HepG2 (cell line): ENCODE measurements around the gene SCT. TPM values are rescaled to one million over a fixed set of nuclear protein-coding genes. Genes with fewer than 3 reads are reported as not detected.

Experiments
- ATAC-seq: fragments of 200-7000 bp; cut with Tn5 transposase; 3 replicates; pipeline ENCODE4 v1.9.1; 2020; ENCODE audit warnings: mild to moderate bottlenecking, moderate library complexity
- BruUV-seq: library from RNA; stranded (reverse); fragments of 400-500 nt; replicated peaks from 2 replicates; lab custom pipeline; 2021; lab: Mats Ljungman, UMichigan
- CTCF ChIA-PET: fragments of 300-600 bp; formaldehyde crosslinking; extraction: SDS; loops from one replicate; lab custom pipeline; 2021; ENCODE audit warnings: low total read pairs, inconsistent platforms, low intra/inter-chr PET ratio; lab: Yijun Ruan, JAX
- POLR2A ChIA-PET: fragments of 350-600 bp; sonication (Branson Sonifier 250); formaldehyde crosslinking; loops from one replicate; lab custom pipeline; 2020; ENCODE audit warnings: antibody characterized with exemption, inconsistent platforms; lab: Yijun Ruan, JAX
- DNase-seq: peaks from one replicate; pipeline ENCODE4 v3.0.0-alpha.2; 2015; ENCODE audit warnings: low spot score
- FAIRE-seq: peaks from 3 replicates; lab custom pipeline; 2011; peaks lifted over from hg19 to GRCh38; lab: Jason Lieb, UNC
- H2AFZ ChIP-seq: one replicate; pipeline ENCODE4 v1.6.1; 2011; ENCODE audit warnings: low read length, inconsistent platforms
- H3K27ac ChIP-seq: fragments of 300-600 bp; 3 replicates; pipeline ENCODE4 v1.8.0; 2011; ENCODE audit warnings: mixed run types, mild to moderate bottlenecking, mixed read lengths, low read length, inconsistent platforms; ENCODE audit not compliant: insufficient read depth; ENCODE audit errors: extremely low read length
- H3K27me3 ChIP-seq, 2 experiments: fragments of 200-600 bp in 1 of 2; 2 replicates in 1 of 2; 3 replicates in 1 of 2; pipeline versions ENCODE4 v1.6.0 to v1.8.0; 2011; ENCODE audit warnings: low read length in 2 of 2, mild to moderate bottlenecking in 2 of 2, moderate library complexity in 2 of 2, inconsistent platforms in 1 of 2; ENCODE audit not compliant: insufficient read depth in 2 of 2, control insufficient read depth in 1 of 2
- H3K36me3 ChIP-seq, 2 experiments: fragments of 200-600 bp in 1 of 2; replicated peaks in 1 of 2; 2 replicates in 1 of 2; 3 replicates in 1 of 2; pipeline versions ENCODE4 v1.5.1 to v1.8.0; 2011; ENCODE audit warnings: low read length in 2 of 2, inconsistent platforms in 1 of 2; ENCODE audit not compliant: insufficient read depth in 2 of 2, control insufficient read depth in 1 of 2
- H3K4me1 ChIP-seq: 2 replicates; pipeline ENCODE4 v1.5.1; 2012; ENCODE audit warnings: low read length, inconsistent platforms; ENCODE audit not compliant: insufficient read depth
- H3K4me2 ChIP-seq: 2 replicates; pipeline ENCODE4 v1.6.0; 2011; ENCODE audit warnings: low read depth, low read length, inconsistent platforms
- H3K4me3 ChIP-seq, 3 experiments: fragments of 200-600 bp in 1 of 3; sonication (generic), shearing (Covaris generic) in 1 of 3; replicated peaks in 1 of 3; 2 replicates each; pipeline ENCODE4 v1.5.1; 2011 to 2016; ENCODE audit warnings: low read length in 3 of 3, inconsistent platforms in 2 of 3, low read depth in 2 of 3, mild to moderate bottlenecking in 2 of 3, control low read depth in 1 of 3, mixed read lengths in 1 of 3; ENCODE audit not compliant: insufficient read depth in 1 of 3
- H3K79me2 ChIP-seq: one replicate; pipeline ENCODE4 v1.6.1; 2011; ENCODE audit warnings: low read length, inconsistent platforms; ENCODE audit not compliant: insufficient read depth
- H3K9ac ChIP-seq: 2 replicates; pipeline ENCODE4 v1.6.0; 2011; ENCODE audit warnings: mild to moderate bottlenecking, low read depth, low read length, inconsistent platforms; ENCODE audit not compliant: insufficient read depth
- H3K9me3 ChIP-seq: 2 replicates; pipeline ENCODE4 v1.5.1; 2012; ENCODE audit warnings: mild to moderate bottlenecking, low read length
- H4K20me1 ChIP-seq: 2 replicates; pipeline ENCODE4 v1.6.0; 2011; ENCODE audit warnings: inconsistent platforms, mild to moderate bottlenecking, low read length, moderate library complexity; ENCODE audit not compliant: insufficient read depth
- DBP ChIP-seq: sonication (generic); formaldehyde crosslinking; IDR thresholded peaks from 2 replicates; pipeline ENCODE4 v1.4.0; 2020; ENCODE audit warnings: missing genetic modification reagents; ENCODE audit errors: not compliant biosample characterization
- DNMT1 ChIP-seq: sonication (generic); formaldehyde crosslinking; IDR thresholded peaks from 2 replicates; pipeline ENCODE4 v1.5.1; 2020; ENCODE audit warnings: mild to moderate bottlenecking, missing genetic modification reagents
- DR1 ChIP-seq: sonication (generic); formaldehyde crosslinking; IDR thresholded peaks from 2 replicates; pipeline ENCODE4 v1.8.0; 2021; ENCODE audit warnings: mild to moderate bottlenecking, missing genetic modification reagents, inconsistent platforms
- HIC2 ChIP-seq: sonication (generic); formaldehyde crosslinking; IDR thresholded peaks from 2 replicates; pipeline ENCODE4 v1.9.0; 2022; ENCODE audit warnings: low read depth, missing genetic modification reagents
- KDM2A ChIP-seq: sonication (generic); formaldehyde crosslinking; IDR thresholded peaks from 2 replicates; pipeline ENCODE4 v1.4.0; 2020; ENCODE audit warnings: low read depth, missing genetic modification reagents, borderline replicate concordance
- MYC ChIP-seq: sonication (generic); formaldehyde crosslinking; IDR thresholded peaks from 2 replicates; pipeline ENCODE4 v1.9.0; 2021; ENCODE audit warnings: missing genetic modification reagents, borderline replicate concordance
- RAD21 ChIP-seq: fragments of 450-650 bp; formaldehyde crosslinking; IDR thresholded peaks from 2 replicates; pipeline ENCODE4 v1.5.0; 2020; ENCODE audit warnings: mild to moderate bottlenecking
- SAP130 ChIP-seq: IDR thresholded peaks from 2 replicates; pipeline ENCODE4 v1.6.1; 2016; ENCODE audit warnings: low read depth
- STAG1 ChIP-seq: sonication (generic); formaldehyde crosslinking; IDR thresholded peaks from 2 replicates; pipeline ENCODE4 v1.4.0; 2020; ENCODE audit warnings: missing genetic modification reagents
- THAP9 ChIP-seq: sonication (generic); formaldehyde crosslinking; IDR thresholded peaks from 2 replicates; pipeline ENCODE4; 2020; ENCODE audit warnings: missing genetic modification reagents, mild to moderate bottlenecking, borderline replicate concordance
- ZFY ChIP-seq: sonication (generic); formaldehyde crosslinking; IDR thresholded peaks from 2 replicates; pipeline ENCODE4 v1.4.0; 2020; ENCODE audit warnings: missing genetic modification reagents
- ZNF614 ChIP-seq: IDR thresholded peaks from 2 replicates; pipeline ENCODE4 v1.6.1; 2018; ENCODE audit warnings: missing biosample characterization, missing genetic modification reagents, inconsistent platforms, borderline replicate concordance
- ZNF687 ChIP-seq: sonication (generic); formaldehyde crosslinking; IDR thresholded peaks from 2 replicates; pipeline ENCODE4 v1.5.1; 2020; ENCODE audit warnings: mild to moderate bottlenecking, missing genetic modification reagents, moderate library complexity
- WGBS: methylation state at CpG from one replicate; pipeline ENCODE4 v1.1.6; 2017; ENCODE audit warnings: low lambda C conversion rate; 5-methylcytosine and 5-hydroxymethylcytosine counted together
- in situ Hi-C: cut with HindIII; loops from 2 replicates; pipeline ENCODE4 v1.10.0; 2017; ENCODE audit warnings: low pct_unique_long_range_greater_than_20kb; ENCODE audit not compliant: extremely low pct_ligation_motif_present
- intact Hi-C: fragments of 100-400 bp; cut with micrococcal nuclease; formaldehyde crosslinking; loops from one replicate; pipeline ENCODE4 v1.10.0; 2022; ENCODE audit not compliant: unreplicated experiment
- polyA plus RNA-seq, 8 experiments: library from polyadenylated mRNA; depleted of rRNA in 3 of 8; stranded (reverse) in 7 of 8; unstranded in 1 of 8; fragments of >200 nt; fragmentation: Illumina TruSeq in 4 of 8; extraction: Trizol in 4 of 8; gene quantifications; 2 replicates each; pipeline versions ENCODE4 v1.2.1 to v1.2.3, GENCODE V29; 2011 to 2016; ENCODE audit warnings: low read depth in 4 of 8, missing spikeins in 1 of 8, mixed read lengths in 1 of 8; ENCODE audit not compliant: insufficient read depth in 1 of 8
- total RNA-seq, 5 experiments: library from RNA; depleted of rRNA; stranded (reverse); fragments of >200 nt; fragmentation: Illumina TruSeq; extraction: Trizol; gene quantifications; 2 replicates each; pipeline ENCODE4 v1.2.3, GENCODE V29; 2016; ENCODE audit warnings: low read depth in 1 of 5

SCT gene
- total and polyA plus RNA-seq, 2 of the 13 experiments (the other 11 are each of a cell fraction or from before 2014, with no cell fraction given): not detected

GRCh38 chr11:662689-663274, 35.8 kb upstream of the SCT start:
- H3K27me3 ChIP-seq: no peaks in the 10 kb centered on the region
- intact Hi-C loops (loop anchor here (1.0 to 2.0 kb wide), 2 partner anchors 61 to 102 kb away; no protein-coding TSS in a partner anchor), in situ Hi-C loops (loop anchor here (5.0 kb wide), 1 partner anchor 105 kb away; no protein-coding TSS in a partner anchor)
- H3K27ac ChIP-seq: no peak overlapping the region
- H3K4me3 ChIP-seq: no peak overlapping the region
- no peak overlapping the region for H2AFZ ChIP-seq
- FAIRE-seq (peak; percentile 36), DNase-seq (peak; percentile 39), ATAC-seq (peak; percentile 84)
- WGBS: 83% methylated on average over 12 of the region's 15 CpGs
- H3K36me3 ChIP-seq: peaks cover 19 to 59% of the 10 kb centered on the region in 2 experiments; a peak in 4 of 5 replicates
- POLR2A ChIA-PET: no interaction called here
- H3K9me3 ChIP-seq: no peaks in the 10 kb centered on the region
- H4K20me1 ChIP-seq: 0 out of 2 replicates have a peak, but pooled peaks cover 10% of the 10 kb centered on the region
- CTCF ChIA-PET: interaction anchor here (1.4 to 1.5 kb wide), 2 partner anchors 60 to 65 kb away, joined by 7 to 10 read pairs; no protein-coding TSS in a partner anchor
- no peaks in the 10 kb centered on the region for H3K79me2 ChIP-seq
- no peak overlapping the region for H3K9ac ChIP-seq
- no TSS peak for BruUV-seq
- no peak overlapping the region for H3K4me2 ChIP-seq
- peaks cover 10% of the 10 kb centered on the region for H3K4me1 ChIP-seq
- 0 out of 2 replicates have a peak, but pooled peaks have one; percentile 25 for TF ChIP-seq DNMT1 (CRISPR knock-in tag)
- TF ChIP-seq SAP130: peak; percentile 41; the same call in 1 of the 2 replicates
- TF ChIP-seq RAD21 (CRISPR knock-in tag): peak; percentile 80
- TF ChIP-seq ZNF687 (CRISPR knock-in tag): peak; percentile 57
- peak; percentile 79; the same call in 1 of the 2 replicates for TF ChIP-seq HIC2 (CRISPR knock-in tag)
- TF ChIP-seq THAP9 (CRISPR knock-in tag): 0 out of 2 replicates have a peak, but pooled peaks have one; percentile 20
- peak; percentile 15; the same call in 1 of the 2 replicates for TF ChIP-seq MYC (CRISPR knock-in tag)
- TF ChIP-seq ZNF614 (CRISPR knock-in tag): 0 out of 2 replicates have a peak, but pooled peaks have one; percentile 18
- peak; percentile 94 for TF ChIP-seq STAG1
- TF ChIP-seq DR1: no peak
- no peak for TF ChIP-seq DBP (CRISPR knock-in tag)
- TF ChIP-seq KDM2A (CRISPR knock-in tag): peak; percentile 25; the same call in 1 of the 2 replicates
- TF ChIP-seq ZFY (CRISPR knock-in tag): no peak
